AG10803 (cell line): ENCODE results near the gene NET1.

Source experiments
- DNase-seq: peaks from one replicate; pipeline ENCODE4 v3.0.0; 2010; ENCODE audit warnings: low read depth
- H3K4me3 ChIP-seq: 2 replicates; pipeline ENCODE4 v1.5.1; 2011; ENCODE audit warnings: mild to moderate bottlenecking, low read length, control low read depth
- CTCF ChIP-seq: conservative IDR thresholded peaks from 2 replicates; pipeline ENCODE4 v1.5.1; 2011; ENCODE audit warnings: mild to moderate bottlenecking, low read length, control low read depth, inconsistent platforms

Gene NET1

GRCh38 chr10:5443429-5443828 lies 31.1 kb downstream of the NET1 start:
- TF ChIP-seq CTCF = no peak
- DNase-seq = no peak
- H3K4me3 ChIP-seq = no peak overlapping the region

GRCh38 chr10:5445006-5445405 lies 32.6 kb downstream of the NET1 start:
- no peak for TF ChIP-seq CTCF
- no peak overlapping the region for H3K4me3 ChIP-seq
- no peak for DNase-seq

GRCh38 chr10:5446390-5446926 lies 34.1 kb downstream of the NET1 start:
- peak; percentile 82 for DNase-seq
- no peak for TF ChIP-seq CTCF
- peak overlapping the region; percentile 68 for H3K4me3 ChIP-seq

- peak overlapping the region; percentile 68 for H3K4me3 ChIP-seq
- no peak for TF ChIP-seq CTCF
- peak; percentile 40 for DNase-seq
Observed at GRCh38 chr10:5447056-5447455, 34.7 kb downstream of the NET1 start.

GRCh38 chr10:5447611-5448071 lies 35.3 kb downstream of the NET1 start:
- peak overlapping the region; percentile 68 for H3K4me3 ChIP-seq
- no peak for TF ChIP-seq CTCF
- no peak for DNase-seq

- DNase-seq = no peak
- H3K4me3 ChIP-seq = peak overlapping the region; percentile 68
- TF ChIP-seq CTCF = no peak
Observed at GRCh38 chr10:5448333-5449001, 36.1 kb downstream of the NET1 start.

- H3K4me3 ChIP-seq = peak overlapping the region; percentile 68
- no peak for DNase-seq
- no peak for TF ChIP-seq CTCF
Observed at GRCh38 chr10:5449227-5449626, 36.9 kb downstream of the NET1 start.
